ENCODE measurements around the gene MITD1. TPM values are rescaled to one million over a fixed set of nuclear protein-coding genes. Genes with fewer than 3 reads are reported as not detected.

Gene MITD1
- total and polyA plus RNA-seq, 2 experiments from 2014 or later = 20.7 to 25.4 TPM

- Histone ChIP-seq H3K9me2 (ENCODE audit: insufficient read depth) (no peaks in the 10 kb centered on the region), H3K4me3 (peak overlapping the region; percentile 88), H4K20me1 (ENCODE audit: insufficient read depth) (no peaks in the 10 kb centered on the region), H3K4me2 (ENCODE audit: unreplicated experiment) (peak overlapping the region; percentile 95), H3F3A (ENCODE audit: insufficient read depth) (no peaks in the 10 kb centered on the region), H3K79me2 (ENCODE audit: insufficient read depth) (peaks cover 96% of the 10 kb centered on the region), H2AFZ (peak overlapping the region; percentile 92), H3K4me1 (ENCODE audit: insufficient read depth) (peaks cover 19% of the 10 kb centered on the region), H3K27ac (peak overlapping the region; percentile 69), H3K9me3 (ENCODE audit: low read depth) (no peaks in the 10 kb centered on the region), H3K9ac (peak overlapping the region; percentile 87), H3K36me3 (ENCODE audit: low read depth) (no peaks in the 10 kb centered on the region), H3K27me3 (replicated peaks; ENCODE audit: insufficient read depth) (no peaks in the 10 kb centered on the region)
- WGBS, 2 experiments (ENCODE audit: low coverage in 1 of 2, low lambda C conversion rate in 2 of 2, missing lambda C conversion rate in 2 of 2) = 0 to 8% methylated on average over 4 of the region's 4 CpGs
- in situ Hi-C loops (cut with MboI) = no loop called here
- TF ChIP-seq EZH2 (IDR thresholded peaks at IDR 0.05; ENCODE audit: insufficient read depth, poor library complexity, severe bottlenecking) = no peak
- no peak for TF ChIP-seq EZH2phosphoT487 (IDR thresholded peaks at IDR 0.05; ENCODE audit: insufficient read depth, low read depth)
- peak; percentile 41 for DNase-seq
Measured at GRCh38 chr2:99181624-99182000, 754 bp upstream of the MITD1 start.

GRCh38 chr2:99171377-99172140 lies 9.3 kb downstream of the MITD1 start:
- Histone ChIP-seq H4K20me1 (ENCODE audit: insufficient read depth) (no peaks in the 10 kb centered on the region), H3K4me1 (ENCODE audit: insufficient read depth) (no peaks in the 10 kb centered on the region), H3F3A (ENCODE audit: insufficient read depth) (no peaks in the 10 kb centered on the region), H3K27me3 (replicated peaks; ENCODE audit: insufficient read depth) (no peaks in the 10 kb centered on the region), H3K9me3 (ENCODE audit: low read depth) (no peaks in the 10 kb centered on the region), H3K4me3 (no peak overlapping the region), H3K4me2 (ENCODE audit: unreplicated experiment) (no peak overlapping the region), H3K27ac (no peak overlapping the region), H2AFZ (no peak overlapping the region), H3K9me2 (ENCODE audit: insufficient read depth) (no peaks in the 10 kb centered on the region), H3K9ac (no peak overlapping the region), H3K79me2 (ENCODE audit: insufficient read depth) (peaks cover 25% of the 10 kb centered on the region), H3K36me3 (ENCODE audit: low read depth) (peaks cover 24% of the 10 kb centered on the region)
- in situ Hi-C loops (cut with MboI) = no loop called here
- no peak for DNase-seq
- TF ChIP-seq EZH2 (IDR thresholded peaks at IDR 0.05; ENCODE audit: insufficient read depth, poor library complexity, severe bottlenecking) (no peak), EZH2phosphoT487 (IDR thresholded peaks at IDR 0.05; ENCODE audit: insufficient read depth, low read depth) (no peak)
- WGBS, 2 experiments (ENCODE audit: low coverage in 1 of 2, low lambda C conversion rate in 2 of 2, missing lambda C conversion rate in 2 of 2) = 95 to 97% methylated on average over 8 of the region's 8 CpGs

GRCh38 chr2:99169534-99169933 lies 11.3 kb downstream of the MITD1 start:
- no peaks in the 10 kb centered on the region for H3F3A ChIP-seq (ENCODE audit: insufficient read depth)
- H3K9me2 ChIP-seq (ENCODE audit: insufficient read depth) = no peaks in the 10 kb centered on the region
- no peaks in the 10 kb centered on the region for H3K9me3 ChIP-seq (ENCODE audit: low read depth)
- no peak for DNase-seq
- H3K4me1 ChIP-seq (ENCODE audit: insufficient read depth) = no peaks in the 10 kb centered on the region
- no peak overlapping the region for H3K4me2 ChIP-seq (ENCODE audit: unreplicated experiment)
- no peak overlapping the region for H3K4me3 ChIP-seq
- H3K36me3 ChIP-seq (ENCODE audit: low read depth) = peaks cover 24% of the 10 kb centered on the region
- no peak overlapping the region for H3K27ac ChIP-seq
- WGBS, 2 experiments (ENCODE audit: low coverage in 1 of 2, low lambda C conversion rate in 2 of 2, missing lambda C conversion rate in 2 of 2) = 88 to 96% methylated on average over 1 of the region's 1 CpG
- no peak overlapping the region for H2AFZ ChIP-seq
- H3K79me2 ChIP-seq (ENCODE audit: insufficient read depth) = 0 out of 2 replicates have a peak, but pooled peaks cover 5% of the 10 kb centered on the region
- H3K9ac ChIP-seq = no peak overlapping the region
- TF ChIP-seq EZH2phosphoT487 (IDR thresholded peaks at IDR 0.05; ENCODE audit: insufficient read depth, low read depth) = no peak
- no peak for TF ChIP-seq EZH2 (IDR thresholded peaks at IDR 0.05; ENCODE audit: insufficient read depth, poor library complexity, severe bottlenecking)
- no peaks in the 10 kb centered on the region for H4K20me1 ChIP-seq (ENCODE audit: insufficient read depth)
- H3K27me3 ChIP-seq (replicated peaks; ENCODE audit: insufficient read depth) = no peaks in the 10 kb centered on the region
- in situ Hi-C loops (cut with MboI) = no loop called here

DNA sequence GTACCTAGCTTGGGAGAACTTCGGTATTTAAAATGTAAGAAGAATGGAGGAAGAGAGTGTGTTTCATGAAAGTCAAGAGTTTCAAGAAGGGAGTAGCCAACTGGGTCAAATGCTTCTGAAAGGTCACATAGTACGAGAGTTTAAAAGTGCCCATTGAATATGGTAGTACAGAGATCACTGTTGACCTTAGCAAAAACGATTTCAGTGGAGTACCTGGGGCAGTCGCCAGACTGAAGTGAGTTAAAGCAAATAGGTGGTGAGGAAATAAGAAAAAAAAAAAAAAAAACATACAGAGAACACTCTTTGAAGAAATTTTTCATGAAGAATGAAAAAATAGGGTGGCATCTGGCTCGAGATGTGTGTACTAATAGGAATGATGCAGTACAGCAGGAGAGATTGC lies 14.6 kb downstream of the MITD1 start:
- H3K27ac ChIP-seq = no peak overlapping the region
- in situ Hi-C loops (cut with MboI) = no loop called here
- no peaks in the 10 kb centered on the region for H3K9me3 ChIP-seq (ENCODE audit: low read depth)
- no peaks in the 10 kb centered on the region for H3K9me2 ChIP-seq (ENCODE audit: insufficient read depth)
- H3K79me2 ChIP-seq (ENCODE audit: insufficient read depth) = no peaks in the 10 kb centered on the region
- no peaks in the 10 kb centered on the region for H3K27me3 ChIP-seq (replicated peaks; ENCODE audit: insufficient read depth)
- no peak overlapping the region for H3K4me3 ChIP-seq
- H3K4me2 ChIP-seq (ENCODE audit: unreplicated experiment) = no peak overlapping the region
- DNase-seq = no peak
- H2AFZ ChIP-seq = no peak overlapping the region
- 80 to 84% methylated on average over 5 of the region's 5 CpGs for WGBS, 2 experiments (ENCODE audit: low coverage in 1 of 2, low lambda C conversion rate in 2 of 2, missing lambda C conversion rate in 2 of 2)
- no peaks in the 10 kb centered on the region for H3F3A ChIP-seq (ENCODE audit: insufficient read depth)
- H3K9ac ChIP-seq = no peak overlapping the region
- no peaks in the 10 kb centered on the region for H4K20me1 ChIP-seq (ENCODE audit: insufficient read depth)
- H3K4me1 ChIP-seq (ENCODE audit: insufficient read depth) = no peaks in the 10 kb centered on the region
- TF ChIP-seq EZH2 (IDR thresholded peaks at IDR 0.05; ENCODE audit: insufficient read depth, poor library complexity, severe bottlenecking) (no peak), EZH2phosphoT487 (IDR thresholded peaks at IDR 0.05; ENCODE audit: insufficient read depth, low read depth) (no peak)
- H3K36me3 ChIP-seq (ENCODE audit: low read depth) = peaks cover 24% of the 10 kb centered on the region

All from GM23248 (cell line).